ENCODE measurements around the gene TMSB4Y.

GRCh38 chrY:13703568-13703968 lies at the start of gene TMSB4Y:
- TF ChIP-seq EZH2 (IDR thresholded peaks at IDR 0.05; ENCODE audit: low read length, missing control alignments) (no peak), CTCF (conservative IDR thresholded peaks at IDR 0.05 in 1 of 2, IDR thresholded peaks at IDR 0.05 in 1 of 2; ENCODE audit: low read depth in 1 of 2, low read length in 2 of 2) (no peak)

Measured in fibroblast of lung (primary cell).